GM12801 (cell line): Measurements from ENCODE around the gene ADAMTS3.

Experiments used
- CTCF ChIP-seq: IDR thresholded peaks from one replicate; pipeline ENCODE4 v1.5.1; 2011; ENCODE audit warnings: control low read depth; ENCODE audit not compliant: insufficient read length; ENCODE audit errors: extremely low read depth

The ADAMTS3 gene

DNA sequence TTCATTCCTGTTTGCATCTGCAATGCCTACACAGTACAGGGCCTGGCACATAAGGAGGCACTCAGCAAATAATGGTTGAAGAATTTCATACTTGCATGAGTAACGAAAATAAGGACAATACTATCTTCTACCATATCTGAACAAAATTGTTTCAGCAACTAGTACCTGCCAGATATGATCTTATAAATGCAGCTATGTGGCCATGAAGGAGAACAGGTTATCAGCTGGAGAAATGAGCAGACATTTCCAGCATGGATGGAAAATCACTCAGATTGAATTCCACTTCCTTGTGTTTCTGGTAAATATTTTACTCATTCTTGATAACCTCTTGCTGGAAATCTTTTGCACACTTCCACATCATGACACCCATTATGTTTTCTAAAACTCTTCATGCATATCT, 204.0 kb downstream of the ADAMTS3 start:
- TF ChIP-seq CTCF: no peak

- no peak for TF ChIP-seq CTCF
Measured at GRCh38 chr4:72360075-72360474, 208.9 kb downstream of the ADAMTS3 start.

- TF ChIP-seq CTCF: no peak
Measured at GRCh38 chr4:72358483-72358882, 210.5 kb downstream of the ADAMTS3 start.

GRCh38 chr4:72357908-72358307, 211.1 kb downstream of the ADAMTS3 start:
- no peak for TF ChIP-seq CTCF

DNA sequence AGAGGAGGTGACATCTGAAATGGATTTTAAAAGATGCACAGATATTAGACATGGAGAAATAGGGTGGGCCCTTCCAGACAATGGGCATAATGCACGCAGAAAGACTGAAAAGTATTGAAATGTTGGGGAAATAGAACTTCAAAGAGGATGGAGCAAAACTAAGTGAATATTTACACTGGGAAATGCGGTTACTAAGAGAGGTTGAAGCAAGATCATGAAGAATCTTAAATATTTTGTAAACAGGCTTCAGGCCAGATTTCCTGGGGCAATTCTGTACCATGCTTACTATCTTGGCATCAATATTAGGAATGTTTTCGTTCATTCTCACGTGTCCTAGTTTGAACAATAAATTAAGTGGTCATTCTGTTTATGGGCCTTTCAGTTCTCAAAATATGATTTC, 216.3 kb downstream of the ADAMTS3 start:
- TF ChIP-seq CTCF: no peak

- TF ChIP-seq CTCF: no peak
Measured at GRCh38 chr4:72351521-72351920, 217.5 kb downstream of the ADAMTS3 start.

GRCh38 chr4:72348701-72349100, 220.3 kb downstream of the ADAMTS3 start:
- TF ChIP-seq CTCF: no peak

DNA sequence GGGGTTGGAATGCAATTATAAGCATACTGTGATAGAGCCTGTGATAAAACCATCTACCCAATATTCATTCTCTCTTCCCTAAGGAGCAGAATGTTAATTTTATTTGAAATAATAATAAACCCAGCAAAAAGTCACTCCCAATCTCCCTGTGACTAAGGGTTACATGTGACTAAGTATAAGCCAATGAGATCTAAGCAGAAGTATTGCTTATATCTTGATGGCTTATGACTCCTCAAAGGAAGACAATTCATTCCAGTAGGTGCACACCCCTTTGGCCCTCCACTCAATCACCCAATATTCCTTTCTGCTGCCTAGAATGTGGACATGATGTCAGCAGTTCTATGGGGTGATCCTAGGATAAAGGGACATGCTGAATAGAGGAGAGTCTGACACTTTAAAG, 224.6 kb downstream of the ADAMTS3 start:
- TF ChIP-seq CTCF: no peak
